HG03064 (cell line): ENCODE results near the gene DCD.
"Not testable (repeated sequence)": the region's sequence is repeated elsewhere in the genome, so short reads cannot be mapped to it uniquely, and the experiment has no call there.

Experiments used
- ATAC-seq: cut with Tn5 transposase; IDR thresholded peaks from one replicate; pipeline ENCODE4 v1.9.1; 2021; ENCODE audit warnings: low read depth; ENCODE audit not compliant: unreplicated experiment

The DCD gene

GRCh38 chr12:54648265-54648664 is at the start of gene DCD:
Gene DCD (minus strand): TSS chr12:54648365. CDS start chr12:54648303, 62 bp downstream.
- no peak for ATAC-seq

GRCh38 chr12:54697851-54698250 is 49.7 kb upstream of the DCD start:
- ATAC-seq: no peak

- ATAC-seq: no peak
Measured at GRCh38 chr12:54692353-54692752, 44.2 kb upstream of the DCD start.

GRCh38 chr12:54689984-54690383 is 41.8 kb upstream of the DCD start:
- ATAC-seq: no peak

GRCh38 chr12:54689034-54689372 is 40.8 kb upstream of the DCD start:
- no peak for ATAC-seq

- no peak for ATAC-seq
Measured at GRCh38 chr12:54688309-54689033, 40.3 kb upstream of the DCD start.

GRCh38 chr12:54684636-54685630 is 36.8 kb upstream of the DCD start:
- no peak for ATAC-seq

GRCh38 chr12:54683398-54683797 is 35.2 kb upstream of the DCD start:
- no peak for ATAC-seq

- ATAC-seq: no peak
Measured at GRCh38 chr12:54682674-54683073, 34.5 kb upstream of the DCD start.

- no peak for ATAC-seq
Measured at GRCh38 chr12:54680374-54680773, 32.2 kb upstream of the DCD start.

- ATAC-seq: no peak
Measured at GRCh38 chr12:54678131-54678530, 30.0 kb upstream of the DCD start.

- ATAC-seq: no peak
Measured at GRCh38 chr12:54667945-54668344, 19.8 kb upstream of the DCD start.

- no peak for ATAC-seq
Measured at GRCh38 chr12:54666008-54666407, 17.8 kb upstream of the DCD start.

GRCh38 chr12:54665022-54665635 is 17.0 kb upstream of the DCD start:
- ATAC-seq: not testable (repeated sequence)

GRCh38 chr12:54663603-54664002 is 15.4 kb upstream of the DCD start:
- ATAC-seq: no peak

- no peak for ATAC-seq
Measured at GRCh38 chr12:54662026-54662425, 13.9 kb upstream of the DCD start.

- no peak for ATAC-seq
Measured at GRCh38 chr12:54661048-54661447, 12.9 kb upstream of the DCD start.

- ATAC-seq: no peak
Measured at GRCh38 chr12:54660320-54660962, 12.3 kb upstream of the DCD start.

- ATAC-seq: no peak
Measured at GRCh38 chr12:54658306-54659264, 10.4 kb upstream of the DCD start.
